Suppressor macrophage treated with lipopolysaccharide for 1 hour (primary cell): ENCODE measurements around the gene C17orf113.

Source experiments
- DNase-seq, 3 donors: peaks; one replicate each; pipeline ENCODE4 v3.0.0-alpha.2; 2020 to 2022

C17orf113 gene

GRCh38 chr17:42050393-42051012 lies at the start of gene C17orf113:
Gene C17orf113, minus strand, starts transcription at chr17:42050601. Its CDS starts 7,225 bp downstream, at chr17:42043376.
- DNase-seq: peak; percentile 57 to 81 (median 67)

- DNase-seq: no peak
These were observed 48.5 kb upstream of the C17orf113 start for GRCh38 chr17:42098730-42099399.

- DNase-seq: peak in 2 of 3 donors; percentile 36 to 47
These were observed 47.6 kb upstream of the C17orf113 start, which contains the start of gene ZNF385C for GRCh38 chr17:42097691-42098631. Gene ZNF385C, minus strand, starts transcription at chr17:42098473. Its CDS starts 35,417 bp downstream, at chr17:42063056.

GRCh38 chr17:42096360-42097111 lies 46.1 kb upstream of the C17orf113 start:
- DNase-seq: no peak

- DNase-seq: no peak
These were observed 44.1 kb upstream of the C17orf113 start for GRCh38 chr17:42094375-42095069.

- no peak for DNase-seq
These were observed 42.5 kb upstream of the C17orf113 start for GRCh38 chr17:42092939-42093338.

- DNase-seq: no peak
These were observed 40.8 kb upstream of the C17orf113 start for GRCh38 chr17:42090964-42091790.

- no peak for DNase-seq
These were observed 38.3 kb upstream of the C17orf113 start for GRCh38 chr17:42088736-42089135.

- DNase-seq: no peak
These were observed 37.6 kb upstream of the C17orf113 start for GRCh38 chr17:42087736-42088705.

- no peak for DNase-seq
These were observed 36.8 kb upstream of the C17orf113 start for GRCh38 chr17:42087042-42087701.

- DNase-seq: no peak
These were observed 31.2 kb upstream of the C17orf113 start for GRCh38 chr17:42081516-42082129.

- DNase-seq: no peak
These were observed 29.1 kb upstream of the C17orf113 start for GRCh38 chr17:42079541-42079940.

- no peak for DNase-seq
These were observed 28.1 kb upstream of the C17orf113 start for GRCh38 chr17:42078396-42079043.

GRCh38 chr17:42077755-42078154 lies 27.4 kb upstream of the C17orf113 start:
- no peak for DNase-seq

GRCh38 chr17:42076797-42077559 lies 26.6 kb upstream of the C17orf113 start:
- no peak for DNase-seq

GRCh38 chr17:42075789-42076188 lies 25.4 kb upstream of the C17orf113 start:
- no peak for DNase-seq
